Epidermal melanocyte (primary cell): ENCODE measurements around the gene GNG12.

ENCODE experiments used
- DNase-seq: peaks from one replicate; pipeline ENCODE4 v3.0.0; 2011; ENCODE audit warnings: low spot score; ENCODE audit not compliant: insufficient read length

GNG12 gene

DNA sequence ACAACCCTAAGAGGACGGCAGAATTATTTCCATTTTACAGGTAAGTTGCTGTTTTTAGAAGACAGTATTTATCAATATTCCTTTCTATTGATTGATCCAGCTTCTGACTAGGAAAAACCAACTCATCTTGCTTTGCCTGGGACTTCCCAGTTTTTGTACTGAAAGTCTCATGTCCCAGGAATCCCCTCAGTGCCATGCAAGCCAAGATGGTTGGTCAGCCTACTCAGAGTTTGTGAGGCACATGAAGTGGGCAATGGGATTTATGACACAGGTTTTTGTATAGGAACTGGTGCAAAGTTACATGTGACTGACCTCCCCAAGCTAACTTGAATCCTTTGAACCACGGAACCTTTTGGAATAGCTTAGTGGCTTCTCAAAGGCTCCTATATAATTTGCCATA lies 45.5 kb downstream of the GNG12 start:
- no peak for DNase-seq

DNA sequence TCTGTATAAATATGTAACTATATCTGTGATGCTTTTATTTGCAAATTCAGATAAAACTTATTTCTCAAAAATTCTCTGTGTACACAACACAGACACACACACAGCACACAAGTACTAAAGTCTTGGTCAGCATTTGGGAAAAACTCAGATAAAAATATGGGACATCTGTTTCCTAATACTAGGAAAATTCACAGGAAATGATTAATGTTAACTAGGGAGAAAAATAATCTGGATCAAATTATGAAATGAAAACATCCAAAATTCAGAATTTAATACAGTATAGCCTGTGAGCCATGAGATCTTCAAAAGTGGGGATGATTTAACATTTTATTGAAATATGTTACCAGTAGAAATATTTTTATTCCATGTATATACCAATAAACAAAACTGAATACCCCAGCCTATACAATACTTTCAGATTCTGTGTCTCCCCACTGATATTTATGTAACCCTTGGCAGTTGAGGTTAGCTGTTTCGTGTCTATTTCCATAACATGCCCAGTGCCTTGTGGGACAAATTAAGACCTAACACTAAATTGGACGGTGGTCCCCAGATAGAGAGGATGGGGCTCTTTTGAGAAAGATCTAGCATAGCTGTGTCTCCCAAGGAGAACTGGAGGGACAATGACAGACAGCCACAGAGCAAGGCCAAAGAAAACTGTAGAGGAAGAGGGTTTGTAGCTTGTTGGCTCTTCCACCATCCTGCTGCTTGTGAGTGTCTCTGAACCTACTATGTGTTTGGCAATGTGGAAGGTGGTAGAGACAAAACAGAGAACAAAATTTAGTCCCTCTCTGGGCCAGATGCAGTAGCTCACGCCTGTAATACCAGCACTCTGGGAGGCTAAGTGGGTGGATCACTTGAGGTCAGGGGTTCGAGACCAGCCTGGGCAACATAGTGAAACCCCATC lies 47.2 kb downstream of the GNG12 start:
- no peak for DNase-seq

DNA sequence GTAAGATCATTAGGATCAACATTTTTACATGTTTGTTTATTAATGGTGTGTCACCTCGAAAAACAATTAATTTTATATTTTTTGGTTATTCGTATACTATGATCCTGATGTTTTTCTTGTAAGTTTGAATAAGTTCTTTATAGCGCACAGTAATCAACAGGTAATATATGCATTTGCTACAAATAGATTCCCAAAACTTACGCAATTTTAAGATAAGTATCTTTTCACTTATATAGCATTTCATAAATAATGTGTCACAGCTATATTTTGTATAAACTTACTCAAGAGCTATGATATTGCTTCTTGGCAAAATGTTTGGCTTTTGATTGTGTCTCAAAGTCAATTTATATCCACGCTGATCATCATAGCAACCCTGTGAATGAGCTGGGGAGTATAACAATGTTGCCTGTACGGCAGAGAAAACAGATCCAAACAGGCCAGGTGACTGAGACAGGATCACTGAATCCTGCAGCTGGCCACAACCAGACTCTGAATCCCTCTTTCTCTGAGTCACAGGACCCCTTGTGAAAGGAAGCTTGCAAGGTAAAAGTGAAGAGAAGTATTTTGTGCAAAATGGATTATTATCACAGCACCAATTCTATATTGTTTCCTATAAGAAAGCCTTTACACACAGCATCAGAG lies 48.6 kb downstream of the GNG12 start:
- no peak for DNase-seq

DNA sequence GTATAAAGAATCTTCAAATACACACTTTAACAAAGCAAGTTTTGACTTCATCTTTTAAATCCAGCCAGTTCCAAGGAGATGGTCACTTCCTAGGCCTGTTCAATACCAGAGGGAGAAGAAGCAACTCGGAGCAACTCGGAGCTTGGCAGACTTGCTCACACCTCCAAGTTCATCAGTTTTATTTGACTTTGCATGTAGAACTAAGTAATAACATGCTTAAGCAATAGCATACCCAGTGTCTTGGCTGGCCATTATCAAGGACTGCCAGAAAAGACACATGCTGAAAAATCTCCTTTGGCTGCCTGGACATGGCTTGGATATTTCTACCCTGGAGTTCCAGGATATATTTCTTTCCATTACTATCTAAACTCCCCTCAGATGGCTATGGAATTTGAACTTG lies 52.6 kb downstream of the GNG12 start:
- DNase-seq, result no peak

DNA sequence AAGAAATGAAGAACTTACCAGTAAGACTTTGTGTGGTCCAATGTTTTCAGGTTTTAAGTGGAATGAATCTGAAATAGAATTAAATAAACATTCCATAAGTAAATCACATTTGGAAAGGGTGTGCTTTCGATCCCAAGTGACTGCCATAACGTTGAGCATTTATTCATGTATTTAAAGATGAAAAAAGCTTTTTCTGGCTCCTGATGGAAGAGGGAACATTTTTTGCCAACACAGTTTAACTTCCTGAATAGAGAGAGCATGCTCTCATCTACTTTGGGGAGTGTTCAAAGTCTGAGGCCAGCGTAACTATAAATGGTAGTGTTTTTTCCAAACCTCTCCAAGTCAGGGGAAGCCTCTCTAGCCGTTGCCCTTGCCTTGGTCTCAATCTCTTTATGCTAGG lies 55.8 kb downstream of the GNG12 start:
- no peak for DNase-seq

DNA sequence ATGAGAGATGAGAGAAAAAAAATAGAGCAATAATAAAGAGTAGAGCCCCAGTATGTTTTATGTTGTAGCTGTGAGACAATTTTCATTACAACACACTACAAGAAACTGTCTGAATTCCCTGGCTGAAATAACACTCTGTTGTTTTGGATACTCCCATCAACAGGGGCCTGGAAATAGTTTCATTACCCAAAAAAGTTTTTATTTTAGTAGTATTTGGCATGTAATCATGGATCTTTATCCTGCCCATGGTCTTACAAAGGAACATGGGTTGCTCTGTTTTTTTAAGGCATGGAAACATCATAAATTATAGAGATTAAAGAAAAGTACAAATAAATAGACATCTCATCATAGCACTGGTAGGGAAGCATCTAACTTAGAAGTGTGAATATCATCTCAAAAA lies 56.3 kb downstream of the GNG12 start:
- no peak for DNase-seq

DNA sequence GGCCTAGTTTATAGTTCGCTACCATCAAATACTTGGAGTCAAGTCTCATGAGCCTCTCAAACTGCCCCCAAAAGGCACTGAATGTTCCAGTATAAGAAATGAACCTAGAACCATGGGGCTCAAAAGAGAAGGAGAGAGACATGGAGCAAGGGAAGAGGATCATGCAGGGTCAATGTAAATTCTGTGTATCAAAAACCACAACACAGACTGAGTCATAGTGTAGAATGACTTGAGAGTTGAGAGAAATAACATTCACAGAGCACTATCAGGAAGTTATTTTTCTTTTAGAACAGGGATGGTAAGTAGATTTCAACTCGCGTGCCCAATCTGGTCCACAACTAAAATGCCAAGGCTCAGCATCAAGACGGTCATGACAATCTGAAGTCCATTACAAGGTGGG lies 59.8 kb downstream of the GNG12 start:
- DNase-seq, result no peak

DNA sequence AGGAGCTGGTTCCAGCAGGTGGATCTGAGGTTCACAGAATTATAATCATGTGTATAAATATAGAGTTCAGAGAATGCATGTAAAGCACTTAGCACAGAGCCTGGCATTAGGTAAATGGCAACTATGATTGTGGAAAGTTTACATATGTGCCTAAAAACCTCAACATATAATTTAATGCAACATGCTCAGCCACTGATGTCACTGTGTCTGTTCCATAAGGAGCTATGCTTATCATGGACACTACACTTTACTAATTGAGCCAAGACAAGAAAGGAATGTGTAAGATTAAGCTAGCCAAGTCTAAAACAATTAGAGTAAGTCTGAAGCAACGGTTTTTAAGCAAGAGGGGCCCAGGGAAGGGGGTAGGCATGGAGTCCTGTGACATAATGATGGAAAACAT lies 61.5 kb downstream of the GNG12 start:
- no peak for DNase-seq

DNA sequence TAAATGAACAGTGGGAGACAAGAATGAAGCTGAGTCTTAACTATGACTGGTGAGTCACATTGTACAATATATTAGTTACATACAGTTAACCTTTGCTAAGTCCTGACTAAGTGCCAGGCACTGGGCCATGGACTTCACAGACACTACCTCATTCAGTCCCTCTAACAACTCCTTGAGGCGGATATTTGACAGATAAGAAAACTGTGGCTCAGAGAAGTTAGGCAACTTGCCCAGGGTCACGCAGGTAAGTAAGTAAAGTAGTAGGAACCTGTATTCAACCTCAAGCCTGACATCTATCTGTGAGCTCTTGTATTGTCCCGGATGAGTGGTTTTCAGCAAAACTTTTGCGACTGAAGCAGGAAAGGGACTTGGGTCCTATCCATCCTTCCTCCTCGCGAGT lies 62.1 kb downstream of the GNG12 start:
- DNase-seq, result no peak

DNA sequence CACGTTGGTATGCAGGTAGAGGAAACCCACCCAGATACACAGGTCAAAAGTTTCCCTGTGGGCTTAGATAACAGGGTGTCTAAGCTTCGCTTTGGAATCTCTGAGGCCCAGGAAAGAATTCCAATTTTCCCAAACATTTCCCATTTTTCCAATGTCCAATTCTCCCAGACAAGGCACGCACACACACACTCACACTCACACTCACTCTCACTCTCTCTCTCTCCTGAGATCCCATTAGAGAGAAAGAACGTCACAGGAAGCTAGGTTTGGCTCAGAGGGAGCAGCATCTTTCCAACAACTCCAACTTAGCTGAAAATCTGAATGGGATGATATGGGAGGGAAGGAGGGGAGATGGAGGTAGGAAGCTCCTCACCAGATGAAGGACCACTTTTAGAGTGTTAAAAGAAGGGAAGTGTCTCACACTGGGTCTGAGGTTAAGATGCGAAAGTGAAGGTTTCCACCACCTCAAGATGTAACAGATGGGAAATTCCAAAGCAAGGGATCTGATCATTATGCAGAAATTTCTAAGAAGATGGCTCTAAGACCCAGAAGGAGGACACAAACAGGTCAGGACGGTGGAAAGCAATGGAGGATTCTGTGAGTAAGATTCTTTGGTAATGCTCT lies 63.5 kb downstream of the GNG12 start:
- no peak for DNase-seq

DNA sequence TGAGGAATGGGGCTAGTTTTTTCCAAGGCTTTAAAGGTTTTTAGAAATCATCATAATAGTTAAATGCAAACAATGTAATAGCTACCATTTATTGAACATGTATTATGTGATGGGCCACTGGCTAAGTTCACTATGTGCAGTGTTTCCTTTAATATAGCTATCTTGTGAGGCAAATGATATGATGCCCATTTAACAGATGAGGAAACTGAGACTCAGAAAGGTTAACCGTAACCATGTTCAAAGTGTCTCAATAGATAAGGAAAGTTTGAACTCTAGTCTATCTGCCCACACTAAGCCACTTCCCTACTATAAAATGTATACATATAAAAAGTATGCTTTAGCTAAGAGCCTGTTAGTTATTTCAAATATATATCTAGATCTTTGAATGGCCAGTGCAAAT lies 64.8 kb downstream of the GNG12 start:
- DNase-seq, result no peak

DNA sequence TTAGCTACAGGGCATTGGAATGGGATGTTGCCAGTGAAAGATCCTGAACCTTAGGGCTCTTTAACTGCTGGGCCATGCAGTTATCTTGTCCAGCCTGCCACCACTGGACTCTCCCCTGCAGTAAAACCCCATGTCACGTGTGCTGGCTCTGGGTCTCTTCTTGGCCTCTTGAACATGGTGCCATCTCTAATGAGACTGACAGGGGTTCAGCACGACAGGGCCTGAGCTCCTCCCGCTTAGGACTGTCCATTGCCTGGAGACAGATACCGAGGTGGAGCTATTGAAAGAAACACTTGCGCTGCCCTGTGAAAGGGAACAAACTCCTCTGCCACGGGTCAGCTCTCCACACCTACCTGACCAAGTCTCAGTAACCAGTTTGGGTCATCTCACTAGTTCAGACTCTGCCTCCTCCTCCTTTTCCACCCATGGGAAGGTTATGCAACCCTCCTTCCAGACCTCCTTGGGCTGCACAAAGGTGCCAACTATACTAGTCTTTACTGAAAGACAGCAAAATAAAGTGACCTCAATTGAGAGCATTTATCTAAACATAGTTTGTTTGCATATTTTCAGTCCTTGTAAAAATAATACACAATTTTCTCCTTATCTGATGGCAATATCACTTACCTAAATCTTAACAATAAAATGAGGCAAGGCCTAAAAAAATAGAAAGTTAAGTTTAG lies 66.0 kb downstream of the GNG12 start:
- no peak for DNase-seq

DNA sequence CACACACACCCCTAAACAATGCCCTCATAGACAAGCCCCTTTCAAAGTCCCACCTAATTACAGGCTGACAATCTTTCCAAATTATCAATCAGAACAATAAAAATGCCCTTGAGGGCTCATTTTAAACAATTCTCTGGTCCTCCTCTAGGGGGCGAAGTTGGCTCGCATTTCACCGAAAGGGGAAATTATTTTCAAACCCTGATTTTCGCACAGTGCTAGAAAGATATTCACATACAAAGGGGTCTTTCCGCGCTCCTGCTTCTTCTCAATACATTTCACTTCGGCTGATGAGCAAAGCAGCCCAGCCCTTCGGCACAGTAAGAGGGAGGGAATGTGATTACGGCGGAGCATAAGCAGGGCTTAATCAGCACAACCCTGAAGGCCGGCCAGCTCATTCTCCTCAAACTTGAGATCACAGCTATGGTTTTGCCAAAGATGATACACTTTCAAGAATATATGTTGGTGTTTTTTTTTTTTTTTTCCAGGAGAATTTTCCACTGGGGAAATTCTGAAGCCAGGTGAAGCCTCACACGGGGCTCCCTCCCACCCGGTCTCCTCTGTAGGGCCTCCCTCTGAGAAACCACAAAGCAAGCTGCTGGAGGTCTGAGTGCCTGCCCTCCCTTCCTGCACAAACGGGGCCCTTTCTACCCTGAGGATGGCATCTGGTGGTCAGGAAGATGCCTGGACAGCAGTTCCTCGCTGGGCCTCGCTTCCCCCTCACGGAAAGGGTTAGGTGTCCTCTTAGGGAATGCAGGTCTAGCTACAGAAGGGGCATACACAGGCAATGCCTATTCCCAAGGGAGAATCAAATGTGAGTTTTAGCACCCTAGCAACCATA lies 66.9 kb downstream of the GNG12 start:
- peak; percentile 23 for DNase-seq

DNA sequence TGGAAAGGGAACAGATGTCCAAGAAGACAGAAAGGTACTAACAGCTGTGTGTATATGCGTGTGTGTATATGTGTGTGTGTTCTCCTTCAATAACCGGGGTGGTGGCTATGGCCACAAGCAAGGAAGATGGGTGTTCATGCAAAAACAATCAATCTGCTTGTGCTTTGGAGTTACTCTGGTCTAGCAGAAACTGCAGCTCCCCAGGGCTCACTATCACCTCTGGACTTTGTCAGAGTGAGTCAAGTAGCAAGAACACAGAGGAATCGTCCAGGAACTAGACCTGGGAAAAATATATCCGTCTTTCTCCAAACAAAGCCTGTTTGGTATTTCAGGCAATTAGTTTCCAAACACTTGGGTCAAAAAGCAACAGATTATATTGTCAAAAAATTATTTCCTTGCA lies 68.6 kb downstream of the GNG12 start:
- no peak for DNase-seq

DNA sequence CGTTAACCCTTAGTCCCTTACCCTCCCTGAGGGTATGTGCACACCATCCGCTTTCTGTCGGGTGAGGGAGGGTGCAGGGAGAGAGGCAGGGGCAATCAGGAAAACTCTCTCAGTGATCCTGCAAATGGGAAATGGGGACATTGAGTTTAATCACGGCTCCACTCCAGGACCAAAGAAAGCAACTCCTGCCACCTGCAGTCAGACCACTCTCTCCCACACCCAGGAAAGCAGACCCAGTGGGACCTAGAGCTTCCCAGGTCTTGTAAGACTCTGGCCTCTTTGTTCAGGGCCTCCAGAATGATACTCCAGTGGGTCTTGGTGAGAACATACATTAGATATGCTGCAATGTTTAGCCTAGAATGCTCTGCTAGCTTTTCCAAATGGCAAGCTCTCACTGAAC lies 71.5 kb downstream of the GNG12 start:
- no peak for DNase-seq

DNA sequence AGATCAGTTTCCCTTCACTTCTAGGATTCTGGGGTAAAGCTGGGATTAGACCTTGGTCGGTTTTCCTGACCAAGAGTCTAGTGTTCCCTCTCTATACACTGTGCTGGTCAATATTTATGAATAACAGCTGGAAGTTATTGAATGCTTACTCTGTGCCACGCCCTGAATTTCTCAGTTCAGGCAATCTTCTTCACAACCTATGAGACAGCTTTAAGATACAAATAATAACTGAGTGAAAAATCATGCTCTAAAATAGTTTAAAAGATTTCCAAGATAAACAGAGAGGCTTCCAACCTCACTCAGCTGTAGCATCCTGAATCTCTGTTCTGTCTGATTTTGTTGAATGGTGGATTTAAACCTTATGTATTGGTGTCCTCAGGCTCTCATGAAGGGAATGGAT lies 72.2 kb downstream of the GNG12 start:
- no peak for DNase-seq

DNA sequence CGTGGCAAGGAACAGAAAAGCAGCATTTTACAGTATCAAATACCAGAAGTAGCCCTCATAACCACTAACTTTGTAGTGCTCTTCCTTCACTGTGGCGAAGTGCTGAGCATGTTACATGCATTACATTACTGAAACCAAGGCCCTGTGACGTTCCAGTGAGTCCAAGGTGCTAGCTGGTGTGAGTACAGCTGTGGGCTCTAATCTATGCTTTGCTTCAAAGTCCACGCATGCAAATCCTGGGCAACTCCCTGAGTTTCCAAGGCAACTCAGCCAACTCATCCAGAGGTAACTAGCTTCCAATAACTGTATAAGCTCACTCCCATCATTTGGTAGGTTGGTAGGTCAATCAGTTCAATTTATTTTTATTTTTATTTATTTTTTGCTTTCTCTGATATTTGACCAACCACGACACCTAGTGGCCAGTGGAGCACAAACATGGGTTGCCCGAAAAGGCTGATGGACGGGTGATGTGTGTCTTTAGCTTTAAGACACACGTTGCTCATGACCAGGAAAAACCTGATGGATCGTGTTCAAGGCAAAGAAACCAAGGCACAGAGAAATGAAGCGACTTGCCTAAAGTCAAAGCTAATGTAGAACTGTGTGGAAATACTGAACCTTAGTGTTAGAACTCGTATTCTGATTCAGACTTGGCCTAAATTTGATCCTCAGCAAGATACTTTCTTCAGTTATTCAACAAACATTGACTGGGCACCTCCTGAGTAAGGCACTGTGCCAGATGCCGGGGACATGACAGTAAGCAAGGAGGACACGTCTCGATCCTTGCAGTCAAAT lies 73.0 kb downstream of the GNG12 start:
- peak; percentile 32 for DNase-seq

DNA sequence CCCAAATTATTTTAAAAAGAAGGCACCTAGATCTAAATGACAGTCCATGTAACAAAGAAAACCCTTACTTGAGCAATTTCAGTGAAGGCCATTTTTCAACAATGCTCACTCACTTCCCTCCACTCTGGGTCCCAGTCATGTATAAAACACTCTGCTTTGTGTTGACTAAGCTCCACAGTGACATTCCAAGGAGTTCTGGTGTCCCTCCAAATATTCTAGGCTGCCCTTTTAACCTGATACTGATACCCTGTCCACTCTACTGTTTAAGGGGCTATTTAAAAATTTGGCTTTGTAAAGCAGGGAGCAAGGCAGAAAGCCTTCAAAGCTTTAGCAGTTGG lies 73.6 kb downstream of the GNG12 start:
- no peak for DNase-seq

DNA sequence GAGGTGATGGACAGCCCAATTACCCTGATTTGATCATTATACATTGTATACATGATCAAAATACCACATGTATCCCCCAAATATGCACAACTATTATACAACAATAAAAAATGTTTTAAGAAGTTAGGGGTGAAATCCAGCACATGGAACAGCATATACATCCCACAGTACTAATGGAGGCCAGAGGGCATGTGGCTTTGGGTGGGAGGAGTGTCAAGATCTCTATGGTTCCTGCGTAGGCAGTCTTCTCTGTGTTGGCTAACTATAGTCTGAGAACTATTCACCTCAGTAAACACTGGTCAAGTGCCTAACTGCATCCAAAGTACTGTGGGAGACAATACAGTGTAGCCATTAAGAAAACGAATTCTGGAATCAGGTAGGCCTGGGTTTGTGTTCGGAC lies 74.2 kb downstream of the GNG12 start:
- no peak for DNase-seq

DNA sequence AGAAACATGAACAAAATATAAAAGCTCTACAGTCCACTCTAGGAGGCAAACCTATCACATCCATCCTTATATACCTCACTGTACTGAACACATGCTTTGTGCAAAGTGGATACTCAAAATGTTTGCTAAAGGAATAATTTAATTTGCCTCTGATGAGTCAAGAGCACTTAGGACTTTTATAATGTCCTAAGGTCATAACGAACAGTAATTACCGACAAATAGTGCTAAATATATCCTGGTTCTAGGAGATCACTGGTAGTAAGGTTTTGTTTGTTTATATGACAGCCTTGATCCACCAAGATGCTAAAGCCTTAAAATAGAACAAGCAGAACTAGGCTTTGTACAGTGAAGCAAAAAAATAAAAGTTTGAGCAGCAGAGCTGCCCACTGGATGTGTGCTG lies 77.6 kb downstream of the GNG12 start:
- no peak for DNase-seq
